HG03045 (cell line): ENCODE measurements around the gene PIAS3.
"Not testable (repeated sequence)": the region's sequence is repeated elsewhere in the genome, so short reads cannot be mapped to it uniquely, and the experiment has no call there.

Experiments
- ATAC-seq: cut with Tn5 transposase; IDR thresholded peaks from one replicate; pipeline ENCODE4 v1.9.1; 2021; ENCODE audit warnings: mild to moderate bottlenecking, moderate library complexity; ENCODE audit not compliant: unreplicated experiment

Gene PIAS3

DNA sequence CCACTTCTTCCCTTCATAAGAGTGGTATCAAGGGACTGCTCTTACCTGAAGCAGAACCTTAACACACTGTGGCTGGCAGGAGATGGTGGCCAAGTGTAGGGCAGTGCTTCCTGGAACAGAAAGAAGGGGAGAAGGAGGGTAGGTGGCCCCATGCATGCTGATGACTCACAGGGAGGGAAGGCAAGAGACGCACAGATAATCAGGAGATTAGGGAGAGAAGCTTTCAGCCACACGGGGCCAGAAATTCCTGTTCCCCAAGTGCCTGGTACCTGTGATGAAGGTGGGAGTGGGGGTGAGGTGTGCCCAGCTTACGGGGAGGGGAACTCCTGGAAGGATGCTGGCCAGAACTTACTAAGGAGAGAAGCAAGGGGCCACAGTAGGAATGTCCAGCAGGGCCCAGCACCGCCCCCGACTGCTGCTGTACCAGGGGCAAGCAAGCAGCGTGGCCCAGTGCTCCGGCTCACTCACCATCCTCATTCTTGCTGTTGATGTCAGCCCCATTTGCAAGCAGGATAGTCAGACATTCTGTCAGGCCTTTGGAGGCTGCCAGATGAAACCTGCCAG, 19.1 kb upstream of the PIAS3 start:
- no peak for ATAC-seq

DNA sequence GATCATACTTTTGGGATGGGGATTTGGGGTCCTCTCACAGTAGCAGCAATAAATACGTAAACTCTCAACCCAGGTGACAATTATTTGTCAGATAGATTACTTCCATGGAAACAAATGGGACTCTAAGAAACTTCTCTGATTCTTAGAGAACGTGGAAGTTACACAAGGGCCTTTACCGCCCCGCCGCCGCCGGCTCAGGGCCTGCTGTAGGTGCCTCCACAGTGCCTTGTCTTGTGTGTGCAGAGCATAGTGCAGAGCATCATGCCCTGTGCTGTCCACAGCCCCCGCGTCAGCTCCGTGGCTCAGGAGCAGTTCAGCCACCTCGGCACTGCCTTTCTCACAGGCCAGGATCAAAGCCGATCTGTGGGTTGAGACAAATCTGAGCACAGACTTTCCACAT, 15.8 kb upstream of the PIAS3 start:
- no peak for ATAC-seq

DNA sequence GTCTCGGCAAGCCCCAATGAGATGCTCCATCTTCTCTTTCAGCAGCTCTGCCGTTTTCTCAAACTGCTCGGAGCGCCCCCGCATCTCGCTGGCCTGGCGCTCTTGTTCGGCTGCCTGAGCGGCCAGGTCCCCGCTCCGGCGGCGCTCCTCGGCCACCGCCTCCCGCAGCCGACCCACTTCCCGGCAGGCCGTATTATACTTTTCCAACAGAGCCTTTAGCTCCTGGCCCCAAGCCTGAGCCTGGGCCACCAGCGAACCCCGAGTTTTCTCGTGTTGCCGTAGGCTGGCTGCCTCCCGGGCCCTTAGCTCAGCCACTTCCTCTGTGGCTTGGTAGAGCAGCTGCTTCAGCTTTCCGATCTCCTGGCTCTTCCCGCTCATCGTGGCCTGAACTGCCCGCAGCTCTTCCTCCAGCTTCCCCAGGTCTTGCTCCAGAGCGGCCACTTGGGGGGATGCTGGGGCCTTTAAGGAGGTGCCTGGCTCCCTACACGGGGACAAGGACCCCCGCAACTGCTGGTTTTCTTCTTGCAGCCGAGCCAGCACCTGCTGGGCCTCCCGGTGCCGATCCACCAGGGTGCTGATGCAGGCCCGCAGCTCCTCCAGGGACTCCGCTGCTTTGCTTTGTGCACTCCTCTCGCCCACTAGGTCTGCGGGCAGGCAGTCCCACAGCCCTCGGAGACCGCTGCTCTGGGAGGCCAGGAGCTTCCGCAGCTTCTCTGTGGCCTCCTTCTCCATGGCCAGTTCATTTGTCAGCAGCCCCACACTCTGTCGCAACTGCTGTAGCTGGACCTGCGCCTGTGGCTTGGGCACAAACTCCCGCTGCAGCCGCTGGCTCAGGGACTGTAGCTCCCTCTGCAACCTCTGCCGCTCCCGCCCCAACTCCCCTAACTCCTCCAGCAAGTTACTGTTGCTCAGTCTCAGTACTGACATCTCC, 13.4 kb upstream of the PIAS3 start:
- no peak for ATAC-seq

GRCh38 chr1:145868232-145868631, 9.4 kb upstream of the PIAS3 start:
- no peak for ATAC-seq

- ATAC-seq, result no peak
Observed at GRCh38 chr1:145863282-145864018, 4.6 kb upstream of the PIAS3 start.

- ATAC-seq, result peak; percentile 78
Observed at GRCh38 chr1:145859491-145860023, 676 bp upstream of the PIAS3 start.

GRCh38 chr1:145858238-145858900, 512 bp downstream of the PIAS3 start:
- peak; percentile 23 for ATAC-seq

DNA sequence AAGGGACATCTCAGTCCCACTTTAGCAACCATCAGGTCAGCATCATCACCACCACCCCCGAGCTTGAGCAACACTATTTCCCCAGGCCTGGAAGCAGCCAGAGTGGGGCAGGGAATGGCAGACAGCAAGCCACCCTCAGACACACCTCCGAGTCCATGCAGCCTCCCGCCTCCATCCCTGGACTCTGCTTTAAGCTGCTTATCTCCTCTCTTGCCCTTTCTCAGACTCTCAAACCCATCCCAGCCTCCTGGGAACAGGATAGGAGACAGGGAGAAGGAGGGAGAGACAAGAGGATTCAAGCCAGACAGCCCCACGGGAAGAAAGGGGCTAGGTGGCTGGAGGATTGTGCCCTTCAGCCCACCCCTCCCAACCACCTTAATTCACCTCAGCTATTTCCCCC, 1.7 kb downstream of the PIAS3 start:
- ATAC-seq, result no peak

DNA sequence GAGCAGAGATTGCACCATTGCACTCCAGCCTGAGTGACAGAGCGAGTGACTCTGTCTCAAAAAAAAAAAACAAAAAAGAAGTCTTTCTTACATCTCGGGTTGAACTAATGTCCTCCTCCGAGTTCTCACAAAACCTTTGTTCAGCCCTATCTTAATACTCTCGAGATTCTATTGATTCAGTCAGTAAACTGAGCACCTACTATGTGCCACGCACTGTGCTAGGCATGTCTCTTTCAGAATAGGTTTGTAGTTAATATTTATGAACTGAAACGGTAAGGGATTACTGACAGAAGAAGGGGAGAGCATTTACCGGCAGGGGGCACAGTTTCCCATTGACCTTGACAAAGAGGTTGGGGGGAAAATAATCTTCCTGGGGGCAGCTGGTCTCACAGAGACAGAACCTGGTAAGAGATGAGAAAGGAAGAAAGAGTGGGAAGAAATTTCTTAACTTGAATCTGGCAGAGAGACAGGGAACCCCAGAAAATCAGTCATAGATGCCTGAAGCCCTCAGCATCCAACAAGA, 3.4 kb downstream of the PIAS3 start:
- ATAC-seq, result no peak

- no peak for ATAC-seq
Observed at GRCh38 chr1:145849356-145850160, 9.3 kb downstream of the PIAS3 start.

GRCh38 chr1:145847827-145848226, 11.1 kb downstream of the PIAS3 start:
- no peak for ATAC-seq

- no peak for ATAC-seq
Observed at GRCh38 chr1:145846201-145846612, 12.7 kb downstream of the PIAS3 start.

- peak; percentile 52 for ATAC-seq
Observed at GRCh38 chr1:145845514-145846161, 13.2 kb downstream of the PIAS3 start, which contains the start of gene NUDT17. TSS of gene NUDT17 (plus strand) at chr1:145845630. CDS start at chr1:145845641, 11 bp downstream.

DNA sequence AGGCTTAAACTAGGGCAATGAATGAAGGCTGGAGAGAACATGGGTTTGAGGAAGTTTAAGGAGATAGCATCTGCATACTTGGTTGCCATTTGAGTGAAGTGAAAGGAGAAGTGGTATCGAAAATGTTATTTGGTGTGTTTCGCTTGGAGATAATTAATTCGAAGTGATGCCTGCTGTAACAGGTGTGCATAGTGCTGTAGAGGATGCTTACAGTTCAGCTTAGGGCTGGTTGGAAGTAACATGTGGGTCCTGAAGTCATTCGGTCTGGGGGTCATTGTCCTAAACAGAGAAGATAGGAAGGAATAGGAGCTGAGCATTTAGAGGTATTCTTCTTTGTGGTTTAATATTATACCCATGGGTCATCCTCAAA, 13.8 kb downstream of the PIAS3 start:
- ATAC-seq, result peak; percentile 40

DNA sequence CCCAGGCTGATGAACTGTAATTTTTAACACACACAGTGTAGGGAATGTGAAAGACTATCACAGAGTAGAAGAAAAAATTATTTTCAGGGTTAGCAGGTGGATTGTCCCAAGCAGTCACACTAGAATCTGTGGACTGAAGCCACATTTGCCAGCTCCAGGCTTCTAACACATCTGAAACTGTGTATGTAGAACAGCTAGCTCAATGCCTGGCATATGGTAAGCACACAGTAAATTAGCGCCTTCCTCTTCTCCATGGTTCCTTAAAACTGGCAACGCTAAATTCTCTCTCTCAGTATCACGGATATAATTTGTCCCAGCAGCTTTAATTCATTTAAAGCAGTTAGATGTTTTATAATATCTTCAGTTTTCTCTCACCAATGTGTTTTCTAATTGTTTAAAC, 15.8 kb downstream of the PIAS3 start:
- ATAC-seq, result no peak

DNA sequence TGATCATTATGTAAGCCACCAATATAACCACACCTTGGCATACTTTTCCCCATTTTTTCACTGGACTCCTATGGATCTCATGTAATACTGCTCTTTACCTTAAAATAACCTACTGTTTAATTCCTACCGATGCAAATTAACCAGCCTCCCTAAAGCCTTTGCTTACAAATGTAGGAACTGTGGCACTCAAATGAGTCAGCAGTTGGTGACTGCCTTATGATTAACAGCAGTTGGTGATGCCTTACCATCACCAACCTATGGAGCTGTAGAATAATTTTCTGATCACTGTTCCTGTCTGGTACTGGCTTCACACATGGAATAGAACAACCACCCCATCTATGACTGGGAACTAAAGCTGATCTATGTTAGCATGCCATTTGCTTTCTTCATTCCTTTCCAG, 21.2 kb downstream of the PIAS3 start:
- no peak for ATAC-seq

GRCh38 chr1:145830810-145831209, 28.1 kb downstream of the PIAS3 start:
- not testable (repeated sequence) for ATAC-seq

DNA sequence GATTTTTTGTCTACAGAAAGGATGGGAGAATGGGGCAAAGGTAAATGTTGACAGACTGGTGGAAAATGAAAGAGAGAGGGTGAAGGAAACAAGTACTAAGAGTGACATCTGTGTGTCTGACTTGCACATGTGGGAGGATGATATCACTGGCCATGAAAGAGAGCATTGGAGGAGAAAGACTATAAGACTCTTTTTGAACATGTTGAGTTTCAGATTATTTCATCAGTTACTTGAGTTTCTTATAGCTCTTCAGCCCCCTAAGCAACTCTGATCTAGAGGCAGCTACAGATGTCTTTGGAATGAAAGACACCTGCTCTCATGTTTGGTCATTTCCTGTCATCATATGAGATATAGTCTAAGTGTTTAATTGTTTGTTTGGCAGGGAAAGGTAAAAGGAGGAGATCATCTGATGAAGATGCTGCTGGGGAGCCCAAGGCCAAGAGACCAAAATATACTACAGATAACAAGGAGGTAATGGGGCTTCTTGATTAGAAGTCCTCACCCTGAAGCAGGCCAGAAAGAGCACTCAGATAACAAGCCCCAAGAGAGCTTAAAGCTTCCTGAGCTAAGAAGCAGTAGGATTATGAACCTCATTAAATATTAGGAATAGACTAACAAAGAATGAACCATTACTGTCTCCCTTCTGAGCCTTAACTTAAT, 30.4 kb downstream of the PIAS3 start:
- no peak for ATAC-seq

GRCh38 chr1:145827966-145828365, 30.9 kb downstream of the PIAS3 start:
- ATAC-seq, result no peak
